Measurements from ENCODE around the gene MXD1.

- TF ChIP-seq CTCF (IDR thresholded peaks at IDR 0.05; ENCODE audit: low read depth, low read length, missing input control) (no peak), JUND (IDR thresholded peaks at IDR 0.05) (no peak), REST (IDR thresholded peaks at IDR 0.05) (no peak), RAD21 (IDR thresholded peaks at IDR 0.05) (no peak), SP1 (IDR thresholded peaks at IDR 0.05) (no peak), FOXA1 (IDR thresholded peaks at IDR 0.05) (no peak), YY1 (IDR thresholded peaks at IDR 0.05) (no peak), TAF1 (conservative IDR thresholded peaks at IDR 0.05) (no peak), RXRA (IDR thresholded peaks at IDR 0.05) (no peak)
- TF ChIP-seq, protein P1, sequence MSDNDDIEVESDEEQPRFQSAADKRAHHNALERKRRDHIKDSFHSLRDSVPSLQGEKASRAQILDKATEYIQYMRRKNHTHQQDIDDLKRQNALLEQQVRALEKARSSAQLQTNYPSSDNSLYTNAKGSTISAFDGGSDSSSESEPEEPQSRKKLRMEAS (IDR thresholded peaks at IDR 0.05): no peak
These were observed 45.9 kb downstream of the MXD1 start for GRCh38 chr2:69960821-69961220.

Data from liver (tissue), 3 donors.